NT2/D1 (cell line): ENCODE data around the gene KDM6A.
"Not testable (repeated sequence)": the region's sequence is repeated elsewhere in the genome, so short reads cannot be mapped to it uniquely, and the experiment has no call there.

Source experiments
- SUZ12 ChIP-seq: IDR thresholded peaks from 2 replicates; pipeline ENCODE4 v1.6.1; 2011; ENCODE audit not compliant: insufficient read length, insufficient read depth; ENCODE audit errors: extremely low read depth
- ZNF274 ChIP-seq: IDR thresholded peaks from 2 replicates; pipeline ENCODE4 v1.6.1; 2011; ENCODE audit warnings: mild to moderate bottlenecking, low read depth, low read length

DNA sequence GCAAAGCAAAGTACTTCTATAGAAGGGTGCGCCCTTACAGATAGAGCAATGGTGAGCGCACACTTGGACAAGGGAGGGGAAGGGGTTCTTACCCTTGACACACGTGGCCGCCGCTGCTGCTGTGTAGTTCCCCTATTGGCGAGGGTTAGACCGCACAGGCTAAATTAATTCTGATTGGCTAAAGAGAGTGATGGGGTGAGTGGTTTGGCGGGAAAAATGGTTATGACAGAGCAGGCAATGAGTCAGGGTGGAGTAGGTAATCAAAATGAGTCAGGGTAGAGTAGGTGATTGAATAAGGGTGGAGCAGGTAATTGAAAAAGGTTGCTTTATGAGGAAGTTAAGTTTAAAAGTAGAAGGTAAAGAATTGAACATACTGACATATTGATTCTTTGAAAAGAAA, 126.2 kb downstream of the KDM6A start:
- TF ChIP-seq ZNF274, SUZ12: not testable (repeated sequence)
